Caco-2 (cell line): ENCODE measurements around the gene C20orf144. TPM values are rescaled to one million over a fixed set of nuclear protein-coding genes. Genes with fewer than 3 reads are reported as not detected.
A peak's percentile ranks its signal among the peaks of the same experiment; 100 is the strongest.

ENCODE experiments used
- BruUV-seq: library from RNA; stranded (reverse); fragments of 400-500 nt; replicated peaks from 2 replicates; lab custom pipeline; 2021; lab: Mats Ljungman, UMichigan
- CTCF ChIA-PET: fragments of 300-600 bp; sonication (Branson Sonifier 250); formaldehyde crosslinking; loops from one replicate; lab custom pipeline; 2022; ENCODE audit warnings: antibody characterized with exemption; lab: Charles Lee
- POLR2A ChIA-PET: fragments of 300-600 bp; sonication (Branson Sonifier 250); formaldehyde crosslinking; loops from one replicate; lab custom pipeline; 2022; ENCODE audit warnings: antibody characterized with exemption; lab: Charles Lee
- DNase-seq, 2 experiments: peaks; one replicate each; pipeline versions ENCODE4 v3.0.0 to v3.0.0-alpha.2; 2020 to 2022
- H3K27me3 ChIP-seq: replicated peaks from 2 replicates; pipeline ENCODE4 v1.6.0; 2011; ENCODE audit warnings: low read length; ENCODE audit not compliant: control insufficient read depth, insufficient read depth
- H3K36me3 ChIP-seq: 2 replicates; pipeline ENCODE4 v1.5.1; 2011; ENCODE audit warnings: low read length; ENCODE audit not compliant: control insufficient read depth, insufficient read depth
- H3K4me1 ChIP-seq: fragments of 250-450 bp; sonication (Bioruptor Pico); 2 replicates; pipeline ENCODE4 v1.5.1; 2020; ENCODE audit warnings: mild to moderate bottlenecking
- H3K4me3 ChIP-seq: 2 replicates; pipeline ENCODE4 v1.5.1; 2011; ENCODE audit warnings: low read depth, mild to moderate bottlenecking, control low read depth, low read length
- H3K9me3 ChIP-seq: fragments of 250-450 bp; sonication (Bioruptor Pico); 2 replicates; pipeline ENCODE4 v1.5.1; 2020; ENCODE audit warnings: mild to moderate bottlenecking, moderate library complexity
- H3K27ac Mint-ChIP-seq: one replicate; pipeline ENCODE4 v1.8.0; 2022; ENCODE audit warnings: mixed read lengths; ENCODE audit not compliant: unreplicated experiment
- H3K27me3 Mint-ChIP-seq: one replicate; pipeline ENCODE4 v1.8.0; 2022; ENCODE audit warnings: mixed read lengths; ENCODE audit not compliant: insufficient read depth, unreplicated experiment
- H3K36me3 Mint-ChIP-seq: one replicate; pipeline ENCODE4 v1.8.0; 2022; ENCODE audit warnings: mild to moderate bottlenecking, mixed read lengths; ENCODE audit not compliant: insufficient read depth, unreplicated experiment
- H3K4me1 Mint-ChIP-seq: one replicate; pipeline ENCODE4 v1.8.0; 2022; ENCODE audit warnings: low read depth, mixed read lengths; ENCODE audit not compliant: unreplicated experiment
- H3K4me3 Mint-ChIP-seq: one replicate; pipeline ENCODE4 v1.8.0; 2022; ENCODE audit warnings: mild to moderate bottlenecking, moderate library complexity, mixed read lengths; ENCODE audit not compliant: unreplicated experiment
- H3K9me3 Mint-ChIP-seq: one replicate; pipeline ENCODE4 v1.8.0; 2022; ENCODE audit warnings: mixed read lengths; ENCODE audit not compliant: unreplicated experiment
- CTCF ChIP-seq, 2 experiments: fragments of 200-600 bp in 1 of 2; IDR thresholded peaks; 1 replicate in 1 of 2; 2 replicates in 1 of 2; pipeline versions ENCODE4 v1.5.1 to v1.8.0; 2011 to 2022; ENCODE audit warnings: antibody characterized with exemption in 1 of 2, control low read depth in 1 of 2, inconsistent platforms in 1 of 2, low read depth in 1 of 2, low read length in 1 of 2, mild to moderate bottlenecking in 1 of 2, moderate library complexity in 1 of 2; ENCODE audit not compliant: insufficient read depth in 1 of 2, severe bottlenecking in 1 of 2, unreplicated experiment in 1 of 2
- intact Hi-C: fragments of 100-400 bp; cut with micrococcal nuclease; formaldehyde crosslinking; loops from one replicate; pipeline ENCODE4 v1.10.0; 2022; ENCODE audit not compliant: unreplicated experiment
- total RNA-seq: library from RNA; stranded (reverse); gene quantifications from 2 replicates; pipeline ENCODE4 v1.2.3, GENCODE V29; 2022

The C20orf144 gene
- total RNA-seq, 1 experiment from 2014 or later: 0.18 TPM

DNA sequence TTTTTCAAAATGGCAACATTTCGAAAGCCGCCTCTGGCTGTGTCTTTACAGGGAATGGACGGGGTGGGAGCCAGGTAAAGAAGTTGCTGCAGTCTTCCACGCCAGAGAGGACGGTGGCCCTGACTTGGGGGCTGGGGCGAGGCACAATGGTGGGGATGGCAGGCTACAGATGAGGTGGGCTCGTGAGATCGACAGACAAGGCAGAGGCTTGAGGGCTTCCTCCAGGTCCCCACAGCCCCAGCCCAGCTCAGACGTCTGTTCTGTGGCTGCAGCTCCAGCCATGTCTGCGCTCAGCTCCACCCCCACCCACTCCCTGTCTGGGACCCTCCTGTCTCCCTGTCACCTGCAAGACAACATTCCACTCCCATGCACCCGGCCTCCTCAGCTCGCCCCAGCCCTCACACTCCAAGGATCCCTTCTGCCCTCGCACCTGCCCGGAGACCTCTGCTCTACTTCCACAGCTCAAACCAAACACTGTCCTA is 7.4 kb upstream of the C20orf144 start:
- Mint-ChIP-seq H3K9me3 (no peaks in the 10 kb centered on the region), H3K27me3 (no peaks in the 10 kb centered on the region), H3K4me1 (peaks cover 25% of the 10 kb centered on the region), H3K4me3 (peak overlapping the region; percentile 0), H3K36me3 (peaks cover 77% of the 10 kb centered on the region), H3K27ac (peak overlapping the region; percentile 66)
- ChIA-PET POLR2A (interaction anchor here (1.9 to 2.8 kb wide), 3 partner anchors 9 to 165 kb away, joined by 7 to 28 read pairs (median 26); partner anchors contain the start of genes ACTL10 and CBFA2T2), CTCF (interaction anchor here (1.8 to 6.5 kb wide), 4 partner anchors 11 to 200 kb away, joined by 8 to 127 read pairs (median 41); partner anchors contain the start of gene ACTL10)
- Histone ChIP-seq H3K4me3 (no peak overlapping the region), H3K4me1 (peaks cover 27% of the 10 kb centered on the region), H3K36me3 (0 out of 2 replicates have a peak, but pooled peaks cover 1% of the 10 kb centered on the region), H3K9me3 (no peaks in the 10 kb centered on the region), H3K27me3 (no peaks in the 10 kb centered on the region)
- peak; percentile 77 to 89 for DNase-seq
- TF ChIP-seq CTCF (IDR thresholded peaks at IDR 0.05; ENCODE audit: insufficient read depth in 1 of 2, low read depth in 1 of 2, low read length in 1 of 2, severe bottlenecking in 1 of 2, unreplicated experiment in 1 of 2): no peak
- intact Hi-C loops: no loop called here
- no TSS peak for BruUV-seq

- Histone ChIP-seq H3K36me3 (0 out of 2 replicates have a peak, but pooled peaks cover 1% of the 10 kb centered on the region), H3K27me3 (no peaks in the 10 kb centered on the region), H3K4me1 (peaks cover 27% of the 10 kb centered on the region), H3K4me3 (no peak overlapping the region), H3K9me3 (no peaks in the 10 kb centered on the region)
- H3K36me3 Mint-ChIP-seq: peaks cover 81% of the 10 kb centered on the region
- peak overlapping the region; percentile 66 for H3K27ac Mint-ChIP-seq
- H3K27me3 Mint-ChIP-seq: no peaks in the 10 kb centered on the region
- no peak overlapping the region for H3K4me3 Mint-ChIP-seq
- ChIA-PET CTCF (interaction anchor here (5.2 to 6.5 kb wide), 2 partner anchors 11 to 198 kb away, joined by 72 to 127 read pairs; partner anchors contain the start of gene ACTL10), POLR2A (interaction anchor here (1.9 to 2.8 kb wide), 3 partner anchors 8 to 166 kb away, joined by 7 to 28 read pairs (median 26); partner anchors contain the start of genes ACTL10 and CBFA2T2)
- DNase-seq: no peak
- H3K4me1 Mint-ChIP-seq: peaks cover 25% of the 10 kb centered on the region
- intact Hi-C loops: no loop called here
- no peaks in the 10 kb centered on the region for H3K9me3 Mint-ChIP-seq
- no peak for TF ChIP-seq CTCF (IDR thresholded peaks at IDR 0.05; ENCODE audit: insufficient read depth in 1 of 2, low read depth in 1 of 2, low read length in 1 of 2, severe bottlenecking in 1 of 2, unreplicated experiment in 1 of 2)
- BruUV-seq: TSS peak; percentile 0
These were observed 7.0 kb upstream of the C20orf144 start for GRCh38 chr20:33655164-33655563.

- TF ChIP-seq CTCF (IDR thresholded peaks at IDR 0.05; ENCODE audit: insufficient read depth in 1 of 2, low read depth in 1 of 2, low read length in 1 of 2, severe bottlenecking in 1 of 2, unreplicated experiment in 1 of 2): no peak
- H3K36me3 ChIP-seq: 0 out of 2 replicates have a peak, but pooled peaks cover 1% of the 10 kb centered on the region
- H3K27me3 ChIP-seq: no peaks in the 10 kb centered on the region
- H3K4me1 Mint-ChIP-seq: peaks cover 25% of the 10 kb centered on the region
- no peak overlapping the region for H3K4me3 ChIP-seq
- H3K9me3 Mint-ChIP-seq: no peaks in the 10 kb centered on the region
- BruUV-seq: no TSS peak
- H3K4me3 Mint-ChIP-seq: no peak overlapping the region
- H3K27me3 Mint-ChIP-seq: no peaks in the 10 kb centered on the region
- H3K9me3 ChIP-seq: no peaks in the 10 kb centered on the region
- CTCF ChIA-PET: interaction anchor here (5.2 to 6.5 kb wide), 2 partner anchors 10 to 199 kb away, joined by 72 to 127 read pairs; partner anchors contain the start of gene ACTL10
- intact Hi-C loops: no loop called here
- H3K4me1 ChIP-seq: peaks cover 27% of the 10 kb centered on the region
- no peak for DNase-seq
- POLR2A ChIA-PET: interaction anchor here (1.1 kb wide), 1 partner anchor 10 kb away, joined by 4 read pairs; no protein-coding TSS in a partner anchor
- H3K27ac Mint-ChIP-seq: no peak overlapping the region
- peaks cover 84% of the 10 kb centered on the region for H3K36me3 Mint-ChIP-seq
These were observed 5.9 kb upstream of the C20orf144 start for GRCh38 chr20:33656010-33656782.
